NCI-H345 (cell line): ENCODE measurements around the gene HS3ST1.

Experiments used
- DNase-seq: peaks from one replicate; lab custom pipeline; 2025; lab: John Stamatoyannopoulos, UW

HS3ST1 gene

DNA sequence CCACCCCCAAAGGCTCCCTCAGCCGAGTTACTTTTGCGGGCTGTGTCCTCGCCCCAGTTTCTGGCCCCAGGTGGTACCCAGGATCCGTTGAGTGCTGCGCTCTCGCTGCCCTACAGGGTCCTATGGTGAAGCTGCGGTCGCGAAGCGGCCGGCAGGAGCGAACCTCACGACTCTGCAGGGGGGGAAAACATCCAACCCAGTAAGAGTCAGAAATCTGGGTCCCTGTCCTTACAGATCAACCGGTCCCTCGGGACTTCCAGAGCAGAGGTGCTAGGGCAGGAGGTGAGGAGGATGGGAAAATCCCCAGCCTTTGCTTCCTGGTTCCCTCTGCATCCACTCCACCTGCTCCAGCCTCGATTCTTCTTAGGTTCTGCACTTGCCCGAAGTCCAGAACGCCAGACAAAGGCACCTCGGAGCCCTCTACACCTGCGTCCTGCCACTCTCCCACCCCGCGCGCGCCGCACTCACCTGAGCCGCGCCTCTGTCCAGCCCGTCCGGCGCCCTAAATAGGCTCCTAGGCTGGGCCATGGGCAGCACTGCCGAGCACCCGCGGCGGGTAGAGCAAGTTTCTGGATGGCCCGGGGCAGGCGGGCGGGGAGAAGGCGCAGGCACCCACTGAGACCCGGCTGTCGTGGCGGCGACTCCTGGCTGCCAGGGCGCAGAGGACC lies at the start of gene HS3ST1:
Gene HS3ST1 (minus strand): TSS at position 664 of the 668 bp plus-strand sequence. CDS start 28,889 bp downstream, outside the sequence.
- peak; percentile 28 for DNase-seq

DNA sequence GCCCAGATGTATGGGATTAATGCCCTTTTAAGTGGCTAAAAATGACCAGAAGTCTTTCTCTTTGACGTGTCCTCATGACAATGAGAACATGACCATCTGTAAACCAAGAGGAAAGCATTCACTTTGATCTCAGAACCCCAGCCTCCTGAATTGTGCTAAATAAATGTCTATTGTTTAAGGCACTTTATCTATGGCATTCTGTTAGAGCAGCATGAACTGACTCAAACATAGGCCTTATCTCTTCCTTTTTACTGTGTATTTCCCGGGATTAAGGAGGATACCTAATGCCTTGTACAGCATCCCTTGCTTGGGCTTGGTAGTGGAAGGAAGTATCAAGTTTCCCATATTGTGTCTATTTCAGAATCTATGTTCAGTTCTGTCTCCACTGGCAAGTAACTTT lies 47.2 kb upstream of the HS3ST1 start:
- DNase-seq = no peak

- no peak for DNase-seq
Observed at GRCh38 chr4:11474146-11474545, 45.5 kb upstream of the HS3ST1 start.

- no peak for DNase-seq
Observed at GRCh38 chr4:11472535-11472934, 43.8 kb upstream of the HS3ST1 start.

GRCh38 chr4:11471618-11472017 lies 42.9 kb upstream of the HS3ST1 start:
- no peak for DNase-seq

DNA sequence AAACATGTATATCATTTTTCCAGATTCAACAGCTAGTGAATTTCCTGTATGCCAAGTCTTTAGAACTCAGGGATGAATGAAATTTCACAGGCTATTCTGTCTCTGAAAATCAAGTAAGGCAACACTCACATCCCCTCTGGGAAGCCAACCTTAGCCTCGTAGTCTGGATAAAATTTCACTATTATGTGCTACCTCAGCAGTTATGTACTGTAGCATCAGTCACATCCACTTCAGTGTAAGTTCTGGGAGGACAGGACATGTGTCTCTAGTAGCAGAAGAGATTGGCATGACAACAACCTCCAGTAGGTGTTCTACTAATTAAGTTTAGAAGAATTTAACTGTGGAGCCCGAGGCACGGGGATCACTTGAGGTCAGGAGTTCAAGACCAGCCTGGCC lies 42.4 kb upstream of the HS3ST1 start:
- DNase-seq = no peak

DNA sequence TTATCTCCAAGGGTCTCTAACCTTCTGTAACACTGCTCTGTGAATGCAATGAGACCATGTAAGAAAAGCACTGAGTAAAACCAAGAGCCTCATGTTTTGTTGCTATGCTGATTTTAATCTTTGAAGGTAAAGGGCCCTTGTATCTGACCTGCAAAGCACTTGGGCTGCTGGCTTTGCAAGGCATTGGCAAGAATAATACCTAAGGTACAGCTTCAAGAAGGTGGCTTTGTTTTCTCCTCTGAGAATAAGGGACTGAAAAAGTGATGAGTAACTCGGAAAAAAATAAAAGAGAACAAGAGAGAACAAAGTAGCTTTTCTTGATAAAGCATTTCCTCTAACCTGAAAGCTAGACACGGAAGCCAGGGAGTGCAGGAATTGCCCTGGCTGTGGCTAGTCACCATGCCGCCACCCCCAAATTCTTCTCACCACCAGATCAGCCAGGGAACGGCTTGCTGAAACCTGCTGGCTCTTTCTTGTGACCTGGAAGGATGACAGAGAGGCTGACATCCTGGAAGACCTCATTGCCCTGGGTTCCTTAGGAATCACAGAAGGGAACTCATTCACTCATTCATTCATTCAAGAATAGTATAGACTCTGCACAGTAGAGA lies 41.8 kb upstream of the HS3ST1 start:
- DNase-seq = no peak

DNA sequence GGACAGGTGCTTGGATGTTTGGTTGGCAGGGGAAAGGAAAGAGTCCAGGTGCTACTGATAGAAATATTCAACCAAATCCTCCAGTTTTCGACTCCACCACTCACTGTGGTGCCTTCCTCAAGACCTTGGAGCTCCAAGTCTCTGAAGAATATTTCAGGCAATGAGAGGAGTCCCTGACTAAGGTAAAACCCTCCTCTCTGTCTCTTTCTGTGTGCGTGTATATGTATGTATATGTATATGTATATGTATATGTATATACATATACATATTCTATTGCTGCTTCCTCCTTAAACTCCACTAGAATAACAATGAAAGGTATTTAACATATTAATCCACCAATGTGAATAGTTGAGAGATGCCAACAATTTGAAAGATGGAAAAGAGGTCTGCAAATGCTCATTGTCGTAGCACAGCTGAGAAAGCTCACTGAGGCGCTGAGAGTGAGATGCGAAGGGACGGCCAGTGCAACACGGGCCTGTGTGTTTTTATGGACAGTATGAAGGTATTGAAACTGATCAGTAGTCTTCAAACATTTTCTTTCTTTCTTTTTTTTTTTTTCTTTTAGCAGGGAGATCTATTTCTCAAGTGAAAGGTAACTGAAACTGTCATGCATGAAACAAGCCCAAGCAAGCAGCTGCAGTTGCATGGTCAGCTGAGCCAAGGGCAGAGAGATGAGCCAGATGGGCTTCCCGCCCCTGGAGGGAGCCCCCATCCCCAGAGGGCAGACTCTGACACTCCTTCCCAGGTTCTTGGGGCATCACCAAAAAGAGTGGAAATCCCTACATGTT lies 41.1 kb upstream of the HS3ST1 start:
- no peak for DNase-seq

DNA sequence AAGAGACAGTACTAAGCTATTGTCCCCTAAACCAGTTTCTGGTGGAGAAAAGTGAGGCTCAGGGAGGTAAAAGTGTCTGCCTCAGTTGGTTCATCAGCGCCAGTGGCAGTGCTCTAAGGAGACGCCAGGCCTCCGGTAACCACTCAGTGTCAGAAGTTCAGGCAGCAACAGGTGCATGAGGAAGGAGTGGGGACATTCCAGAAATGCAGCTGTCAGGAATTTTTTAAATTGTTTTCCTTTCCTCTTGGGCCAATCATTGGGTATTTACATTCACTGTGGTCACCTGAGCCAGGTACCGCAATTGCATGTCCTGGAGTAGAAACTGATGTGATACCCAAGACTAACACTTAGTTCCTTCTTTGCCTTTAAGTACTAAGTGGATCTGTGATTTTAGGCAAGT lies 40.2 kb upstream of the HS3ST1 start:
- no peak for DNase-seq

- no peak for DNase-seq
Observed at GRCh38 chr4:11467931-11468330, 39.2 kb upstream of the HS3ST1 start.

DNA sequence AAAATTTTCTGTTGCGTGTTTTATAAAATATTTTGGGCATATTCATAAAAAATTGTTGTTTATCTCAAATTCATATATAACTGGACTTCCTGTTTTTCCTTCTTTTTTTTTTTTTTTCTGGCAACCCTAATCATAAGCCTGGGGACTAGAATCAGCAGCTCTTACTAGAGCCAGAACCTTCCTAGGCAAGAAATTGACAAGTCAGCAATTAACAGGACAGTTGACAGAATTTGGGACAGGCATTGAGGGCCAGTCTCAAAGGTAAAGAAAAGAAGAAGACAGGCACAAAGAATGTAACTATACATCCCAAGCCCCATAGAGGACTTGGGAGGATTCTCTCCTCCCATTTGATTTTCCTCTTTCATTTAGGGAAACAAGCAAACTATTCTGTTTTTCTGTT lies 35.0 kb upstream of the HS3ST1 start:
- no peak for DNase-seq

- no peak for DNase-seq
Observed at GRCh38 chr4:11456401-11456800, 27.7 kb upstream of the HS3ST1 start.

- DNase-seq = peak; percentile 70
Observed at GRCh38 chr4:11455201-11455835, 26.6 kb upstream of the HS3ST1 start.

DNA sequence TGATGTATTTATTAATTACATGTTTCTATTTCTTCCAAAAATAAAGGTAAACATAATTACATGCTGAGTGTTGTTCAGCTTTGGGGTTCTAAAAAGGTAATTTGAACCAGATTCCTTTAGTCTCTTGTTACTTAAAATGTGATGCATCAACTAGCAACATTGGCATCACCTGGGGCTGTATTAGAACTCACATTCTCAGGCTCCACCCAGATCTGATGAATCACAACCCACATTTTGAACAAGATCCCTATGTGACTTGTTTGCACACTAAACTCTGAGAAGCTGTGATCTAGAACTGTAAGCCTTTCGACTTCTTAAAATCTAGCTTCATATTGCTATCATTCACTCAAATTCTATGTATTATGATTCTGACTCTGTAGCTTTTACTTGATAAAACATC lies 23.0 kb upstream of the HS3ST1 start:
- no peak for DNase-seq

DNA sequence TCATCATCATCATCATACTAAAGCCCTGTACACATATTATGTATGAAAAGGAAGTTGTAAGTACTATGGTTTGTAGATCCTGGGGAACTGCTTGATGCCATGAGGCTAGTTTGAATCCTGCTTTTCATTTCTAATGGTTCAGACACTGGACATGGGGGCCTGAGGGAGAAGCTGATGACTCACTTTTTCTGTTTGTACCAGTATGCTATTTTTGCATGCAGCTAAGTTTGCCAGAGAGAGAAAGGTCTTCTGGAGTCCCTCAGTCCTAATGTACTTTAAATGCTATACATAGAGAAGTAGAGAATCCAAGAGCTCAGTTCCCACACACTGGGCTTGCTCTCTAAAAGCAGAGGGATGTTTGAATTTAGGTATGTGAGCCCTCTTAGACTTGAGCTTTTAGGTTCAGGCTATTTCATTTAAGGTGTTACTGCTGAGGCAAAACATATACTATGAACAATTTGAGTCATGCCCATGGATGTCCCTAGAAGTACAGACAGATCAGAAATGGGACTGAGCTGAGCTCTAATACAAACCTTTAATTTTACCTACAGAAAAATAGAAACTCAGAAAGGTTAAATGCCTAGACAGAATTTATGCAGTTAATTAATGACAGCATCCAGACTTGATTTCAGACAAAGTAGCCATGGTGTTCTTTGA lies 17.6 kb upstream of the HS3ST1 start:
- no peak for DNase-seq

GRCh38 chr4:11441194-11441556 lies 12.5 kb upstream of the HS3ST1 start:
- DNase-seq = no peak

- no peak for DNase-seq
Observed at GRCh38 chr4:11440481-11441193, 11.9 kb upstream of the HS3ST1 start.

DNA sequence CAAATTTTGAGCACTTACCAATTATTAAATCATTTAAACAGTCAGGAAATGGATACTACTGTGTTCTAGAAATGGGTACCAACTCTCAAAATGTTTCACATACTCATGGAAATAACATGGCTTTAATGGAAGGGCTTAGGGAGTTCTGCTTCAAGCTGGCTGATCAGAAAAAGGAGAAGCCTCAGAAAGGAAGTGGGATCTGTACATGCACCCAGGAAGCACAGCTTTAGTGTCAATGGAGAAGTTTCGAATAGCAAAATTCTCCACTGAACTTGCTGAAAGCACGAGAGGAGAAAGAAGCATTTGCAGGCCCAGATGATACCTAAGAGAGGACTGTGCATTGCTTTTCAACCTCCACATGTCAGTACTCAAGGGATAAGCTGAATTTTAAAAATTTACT lies 11.1 kb upstream of the HS3ST1 start:
- DNase-seq = no peak

DNA sequence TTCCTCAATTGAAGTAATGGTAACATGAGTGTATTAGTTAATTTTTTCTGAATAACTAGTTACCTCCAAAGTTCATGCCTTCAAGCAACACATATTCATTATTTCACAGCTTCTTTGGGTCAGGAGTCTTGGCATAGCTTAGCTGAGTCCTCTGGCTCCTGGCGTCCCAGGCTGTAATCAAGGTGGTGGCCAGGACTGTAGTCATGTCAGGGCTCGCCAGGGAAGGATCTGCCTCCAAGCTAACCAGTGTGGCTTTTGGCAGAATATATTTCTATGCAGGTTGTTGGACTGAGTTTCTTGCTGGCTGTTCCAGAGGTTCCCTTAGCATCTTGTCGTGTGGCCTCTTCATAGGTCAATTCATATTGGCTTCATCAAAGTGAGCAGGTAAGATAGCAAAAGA lies 10.0 kb upstream of the HS3ST1 start:
- no peak for DNase-seq

DNA sequence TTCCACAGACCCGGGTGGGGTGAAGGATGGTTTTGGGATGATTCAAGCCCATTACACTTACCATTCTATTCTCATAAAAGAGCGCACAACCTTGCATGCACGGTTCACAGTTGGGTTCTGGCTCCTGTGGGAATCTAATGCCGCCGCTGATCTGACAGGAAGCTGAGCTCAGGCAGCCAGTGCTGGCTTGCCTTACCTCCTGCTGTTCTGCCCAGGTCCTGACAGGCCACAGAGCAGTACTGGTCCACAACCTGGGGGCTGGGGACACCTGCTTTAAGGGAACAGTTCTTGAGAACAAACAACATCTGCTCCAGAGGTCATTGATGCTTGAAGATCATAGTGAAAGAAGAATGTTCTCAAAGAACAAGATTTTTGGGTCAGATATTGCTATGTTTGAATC lies 8.0 kb upstream of the HS3ST1 start:
- peak; percentile 12 for DNase-seq

DNA sequence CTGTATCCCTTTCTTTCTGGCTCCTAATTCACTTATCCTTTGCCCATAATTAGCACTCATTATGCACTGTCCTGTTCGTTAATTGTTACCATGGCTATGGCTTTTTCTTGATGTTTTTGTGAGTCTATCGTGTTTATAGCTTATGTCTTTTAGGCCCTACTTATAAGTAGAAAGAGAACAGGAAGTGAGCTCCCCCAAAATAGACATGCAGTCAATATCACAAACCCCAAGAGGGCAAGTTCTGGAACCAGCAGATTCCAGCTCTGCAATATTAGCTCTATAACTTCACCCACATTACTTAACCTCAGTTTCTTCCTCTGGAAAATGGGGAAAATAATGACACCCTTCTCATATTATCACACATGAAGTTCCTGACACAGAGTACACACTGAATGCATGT lies 7.4 kb upstream of the HS3ST1 start:
- no peak for DNase-seq

DNA sequence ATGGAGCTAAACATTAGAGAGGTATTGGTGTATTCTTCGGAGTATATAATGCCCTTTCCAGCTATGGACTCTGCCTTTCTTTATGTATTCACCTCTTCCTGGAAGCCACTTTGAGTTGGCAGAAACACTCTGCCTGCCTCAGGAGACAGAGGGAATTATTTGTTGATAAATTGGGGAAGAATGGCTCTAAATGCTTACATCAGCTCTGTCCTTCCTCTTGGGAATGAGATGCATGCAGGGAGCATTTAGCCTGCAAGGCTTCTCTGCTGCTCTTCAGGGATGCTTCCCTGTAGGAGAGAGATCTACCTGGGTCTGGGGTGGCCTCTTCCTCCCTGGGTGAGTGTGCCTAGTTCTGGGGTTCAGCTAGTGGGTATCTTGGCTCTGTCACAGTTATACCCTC lies 6.9 kb upstream of the HS3ST1 start:
- DNase-seq = no peak
